Measurements from ENCODE around the gene CEACAM21. TPM values are rescaled to one million over a fixed set of nuclear protein-coding genes. Genes with fewer than 3 reads are reported as not detected.

The CEACAM21 gene
- total and polyA plus RNA-seq, 4 donors: 0.38 to 3.1 (median 1.6) TPM; not detected in 1

DNA sequence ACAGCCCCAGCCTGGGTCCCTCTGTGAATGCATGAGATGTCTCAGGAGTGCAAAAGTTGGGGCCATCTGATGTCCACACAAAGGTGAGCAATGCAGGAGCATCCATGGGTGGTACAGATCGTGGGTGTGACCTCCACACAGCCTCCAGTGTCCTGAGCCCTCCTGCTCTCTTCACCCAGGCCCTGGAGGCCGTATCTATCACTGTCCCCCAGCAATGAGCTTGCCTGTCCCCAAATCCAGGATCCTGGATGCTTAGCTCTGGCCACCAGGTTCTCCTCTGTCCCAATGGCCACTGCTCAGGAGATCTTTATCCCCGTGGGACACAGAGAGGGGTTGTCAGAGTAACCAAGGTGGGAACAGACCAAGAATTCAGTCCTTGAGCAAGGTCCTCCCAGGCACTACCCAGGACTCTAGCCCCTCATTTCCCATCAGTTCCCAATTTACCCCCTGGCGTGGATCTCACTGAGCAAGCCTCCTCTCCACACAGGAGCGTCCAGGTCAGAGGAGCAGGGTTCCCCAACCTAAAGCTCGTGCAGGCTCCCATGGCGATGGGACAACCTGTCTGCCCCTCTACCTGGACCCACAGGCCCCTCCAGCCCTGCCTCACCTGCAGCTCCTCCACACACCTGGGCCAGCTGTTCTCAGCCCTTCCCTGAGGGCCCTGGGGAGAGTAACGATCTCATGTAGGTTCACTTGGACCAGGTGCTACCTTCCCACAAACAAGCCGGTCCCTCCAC lies 11.3 kb downstream of the CEACAM21 start:
- H3K9me3 ChIP-seq (ENCODE audit: control insufficient read depth, low read length): peaks cover under 1% of the 10 kb centered on the region
- H3K27ac ChIP-seq (ENCODE audit: low read depth in 1 of 2, low read length in 2 of 2): no peak overlapping the region
- H3K4me3 ChIP-seq (ENCODE audit: low read length in 2 of 2): no peak overlapping the region
- no peaks in the 10 kb centered on the region for H3K4me1 ChIP-seq (ENCODE audit: control insufficient read depth in 1 of 2, insufficient read depth in 2 of 2, low read length in 2 of 2)
- no peaks in the 10 kb centered on the region for H3K27me3 ChIP-seq (ENCODE audit: control insufficient read depth in 1 of 2, insufficient read depth in 2 of 2, low read length in 1 of 2)
- WGBS, 2 donors: 59 to 63% methylated on average over 9 of the region's 9 CpGs
- no peak for ATAC-seq (ENCODE audit: low FRiP score)
- no peaks in the 10 kb centered on the region for H3K36me3 ChIP-seq (ENCODE audit: control insufficient read depth in 1 of 2, insufficient read depth in 2 of 2, low read length in 1 of 2)
- DNase-seq: no peak
- intact Hi-C loops (cut with DNase I): no loop called here

DNA sequence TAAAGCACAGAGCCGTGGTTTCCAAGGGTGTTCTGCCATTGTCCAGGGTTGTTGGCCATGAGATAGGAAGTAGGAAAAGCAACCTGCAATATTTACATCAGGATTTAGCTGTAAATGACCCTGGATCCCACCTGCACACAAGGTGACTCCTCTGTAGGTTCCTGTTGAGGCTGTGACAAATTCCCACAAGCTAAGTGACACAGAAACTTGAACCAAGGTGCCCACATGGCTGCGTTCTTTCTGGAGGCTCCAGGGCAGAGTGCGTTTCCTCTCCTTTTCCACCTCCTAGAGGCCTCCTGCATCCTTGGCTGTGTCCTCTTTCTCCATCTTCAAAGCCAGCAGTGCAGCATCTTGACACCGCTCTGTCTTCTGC lies 11.9 kb downstream of the CEACAM21 start:
- H3K9me3 ChIP-seq (ENCODE audit: control insufficient read depth, low read length): no peaks in the 10 kb centered on the region

DNA sequence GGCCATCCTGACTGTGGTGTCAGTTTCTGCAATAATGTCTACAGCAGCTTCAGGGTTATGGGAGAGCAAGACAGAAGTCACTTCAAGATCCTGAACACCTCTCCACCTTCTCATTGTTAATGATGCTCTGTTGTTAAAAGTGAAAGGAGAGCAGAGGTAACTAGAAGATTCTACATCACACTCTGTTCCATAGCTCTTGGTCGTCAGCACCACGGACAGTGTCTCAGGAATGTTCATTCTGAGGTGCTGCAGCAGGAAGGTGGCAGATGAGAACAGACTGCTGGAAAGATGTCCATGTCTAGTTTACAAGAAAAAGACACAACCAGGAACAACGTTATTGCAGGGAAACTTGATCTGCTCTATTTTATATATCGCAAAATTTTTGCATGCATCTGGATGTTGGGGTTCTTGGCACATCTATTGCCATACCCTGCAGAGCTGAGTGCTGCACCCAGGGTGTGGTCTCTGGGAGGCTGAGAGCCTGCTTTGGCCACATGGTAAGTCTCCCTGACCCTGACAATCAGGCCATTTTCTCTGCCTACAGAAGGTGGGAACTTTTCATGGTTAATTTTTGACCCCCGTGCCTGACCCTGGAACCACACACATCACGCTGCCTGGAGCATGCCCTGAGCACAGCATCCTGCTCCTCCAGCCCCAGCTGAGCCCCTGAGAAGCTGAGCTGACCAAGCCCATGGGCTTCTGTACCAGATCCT lies 12.7 kb downstream of the CEACAM21 start:
- Histone ChIP-seq H3K4me3 (ENCODE audit: low read length in 2 of 2) (no peak overlapping the region), H3K27me3 (ENCODE audit: control insufficient read depth in 1 of 2, insufficient read depth in 2 of 2, low read length in 1 of 2) (no peaks in the 10 kb centered on the region), H3K4me1 (ENCODE audit: control insufficient read depth in 1 of 2, insufficient read depth in 2 of 2, low read length in 2 of 2) (no peaks in the 10 kb centered on the region), H3K36me3 (ENCODE audit: control insufficient read depth in 1 of 2, insufficient read depth in 2 of 2, low read length in 1 of 2) (no peaks in the 10 kb centered on the region), H3K9me3 (ENCODE audit: control insufficient read depth, low read length) (no peaks in the 10 kb centered on the region), H3K27ac (ENCODE audit: low read depth in 1 of 2, low read length in 2 of 2) (no peak overlapping the region)
- ATAC-seq (ENCODE audit: low FRiP score) (no peak), DNase-seq (no peak)
- intact Hi-C loops (cut with DNase I): no loop called here
- 25 to 26% methylated on average over 6 of the region's 6 CpGs for WGBS, 2 donors

More for the DNA sequence above, 11.9 kb downstream of the CEACAM21 start:
- ATAC-seq (ENCODE audit: low FRiP score) (no peak), DNase-seq (no peak)
- intact Hi-C loops (cut with DNase I): no loop called here
- H3K4me1 ChIP-seq (ENCODE audit: control insufficient read depth in 1 of 2, insufficient read depth in 2 of 2, low read length in 2 of 2): no peaks in the 10 kb centered on the region
- no peak overlapping the region for H3K4me3 ChIP-seq (ENCODE audit: low read length in 2 of 2)
- no peaks in the 10 kb centered on the region for H3K36me3 ChIP-seq (ENCODE audit: control insufficient read depth in 1 of 2, insufficient read depth in 2 of 2, low read length in 1 of 2)
- WGBS, 2 donors: 58 to 66% methylated on average over 4 of the region's 4 CpGs
- H3K27me3 ChIP-seq (ENCODE audit: control insufficient read depth in 1 of 2, insufficient read depth in 2 of 2, low read length in 1 of 2): no peaks in the 10 kb centered on the region
- no peak overlapping the region for H3K27ac ChIP-seq (ENCODE audit: low read depth in 1 of 2, low read length in 2 of 2)

DNA sequence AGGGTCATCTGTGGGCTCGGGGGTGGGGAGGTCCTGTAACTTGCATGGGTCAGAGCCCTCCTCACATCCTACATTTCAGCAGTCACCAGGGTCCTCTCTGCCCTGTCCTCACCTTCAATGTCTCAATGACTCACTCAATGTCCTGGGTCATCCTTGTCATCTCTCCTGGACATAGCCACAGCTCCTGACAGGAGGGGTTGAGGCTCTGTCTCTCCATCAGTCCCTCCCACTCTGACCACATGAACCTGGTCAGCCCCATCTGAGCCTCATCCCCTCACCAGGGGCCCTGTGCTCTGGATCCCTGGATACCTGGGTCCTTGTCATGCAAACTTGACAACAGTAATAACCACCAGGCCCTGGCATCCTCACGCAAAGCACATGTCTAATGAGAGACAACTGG lies 13.4 kb downstream of the CEACAM21 start:
- intact Hi-C loops (cut with DNase I): no loop called here
- ATAC-seq (ENCODE audit: low FRiP score): no peak
- Histone ChIP-seq H3K4me3 (ENCODE audit: low read length in 2 of 2) (no peak overlapping the region), H3K4me1 (ENCODE audit: control insufficient read depth in 1 of 2, insufficient read depth in 2 of 2, low read length in 2 of 2) (no peaks in the 10 kb centered on the region), H3K27me3 (ENCODE audit: control insufficient read depth in 1 of 2, insufficient read depth in 2 of 2, low read length in 1 of 2) (no peaks in the 10 kb centered on the region), H3K9me3 (ENCODE audit: control insufficient read depth, low read length) (no peaks in the 10 kb centered on the region), H3K36me3 (ENCODE audit: control insufficient read depth in 1 of 2, insufficient read depth in 2 of 2, low read length in 1 of 2) (no peaks in the 10 kb centered on the region), H3K27ac (ENCODE audit: low read depth in 1 of 2, low read length in 2 of 2) (no peak overlapping the region)
- no peak for DNase-seq
- 46 to 51% methylated on average over 2 of the region's 2 CpGs for WGBS, 2 donors

DNA sequence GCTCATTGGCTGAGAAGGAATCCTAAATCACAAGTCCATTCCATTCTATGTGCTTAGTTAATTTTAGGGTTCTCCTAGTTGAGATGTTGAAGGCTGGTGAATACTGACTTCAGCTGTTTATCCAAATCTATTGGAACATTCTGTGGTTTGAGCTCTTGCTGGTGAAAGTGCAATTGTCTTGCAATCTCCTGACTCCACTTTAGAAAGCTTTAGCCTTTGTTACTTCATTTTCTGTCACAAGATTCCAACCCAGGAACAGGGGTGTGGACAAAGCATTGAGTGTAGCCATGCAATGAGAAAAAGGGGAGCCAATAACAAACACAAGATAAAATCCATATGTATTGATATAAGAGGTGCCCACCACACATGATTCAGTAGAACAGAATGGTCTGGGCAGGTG lies 15.0 kb downstream of the CEACAM21 start:
- Histone ChIP-seq H3K9me3 (ENCODE audit: control insufficient read depth, low read length) (no peaks in the 10 kb centered on the region), H3K27me3 (ENCODE audit: control insufficient read depth in 1 of 2, insufficient read depth in 2 of 2, low read length in 1 of 2) (no peaks in the 10 kb centered on the region), H3K4me1 (ENCODE audit: control insufficient read depth in 1 of 2, insufficient read depth in 2 of 2, low read length in 2 of 2) (no peaks in the 10 kb centered on the region), H3K4me3 (ENCODE audit: low read length in 2 of 2) (no peak overlapping the region), H3K36me3 (ENCODE audit: control insufficient read depth in 1 of 2, insufficient read depth in 2 of 2, low read length in 1 of 2) (no peaks in the 10 kb centered on the region), H3K27ac (ENCODE audit: low read depth in 1 of 2, low read length in 2 of 2) (no peak overlapping the region)
- intact Hi-C loops (cut with DNase I): no loop called here
- ATAC-seq (ENCODE audit: low FRiP score) (no peak), DNase-seq (no peak)

DNA sequence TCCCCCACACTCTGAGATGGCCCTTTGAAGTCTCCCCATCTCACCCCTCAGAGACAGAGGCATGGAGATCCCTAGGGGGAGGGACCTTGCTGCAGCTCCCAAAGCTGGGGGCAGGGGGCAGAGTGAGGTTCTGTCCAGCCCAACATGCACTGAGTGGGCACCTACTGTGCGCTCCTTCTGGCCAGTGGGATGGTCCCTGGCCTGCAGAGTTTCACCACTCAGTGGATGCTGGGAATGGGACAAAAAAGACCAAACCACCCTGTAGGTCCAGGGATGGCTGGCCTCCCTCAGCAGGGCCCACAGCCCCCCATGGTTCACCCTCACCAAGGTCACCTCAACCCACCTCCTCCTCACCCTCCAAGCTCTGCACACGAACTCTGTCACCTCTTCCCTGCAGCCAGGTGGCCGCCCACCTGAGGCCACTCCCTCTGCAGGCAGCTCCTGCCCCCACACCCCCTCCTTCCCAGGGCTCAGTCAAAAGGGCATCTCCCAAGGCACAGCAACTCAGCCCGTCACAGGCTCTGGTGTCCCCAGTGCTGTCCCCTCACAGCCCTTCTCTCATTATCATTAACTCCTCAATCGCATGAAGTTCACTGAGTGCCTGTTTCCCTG lies 16.1 kb downstream of the CEACAM21 start:
- intact Hi-C loops (cut with DNase I): no loop called here
- ATAC-seq (ENCODE audit: low FRiP score): no peak
- 47 to 49% methylated on average over 3 to 5 of the region's 5 CpGs for WGBS, 2 donors
- peaks cover 0 to 2% of the 10 kb centered on the region in 2 donors for H3K27me3 ChIP-seq (ENCODE audit: control insufficient read depth in 1 of 2, insufficient read depth in 2 of 2, low read length in 1 of 2)
- no peak overlapping the region for H3K27ac ChIP-seq (ENCODE audit: low read depth in 1 of 2, low read length in 2 of 2)
- no peak for DNase-seq
- H3K9me3 ChIP-seq (ENCODE audit: control insufficient read depth, low read length): no peaks in the 10 kb centered on the region
- no peak overlapping the region for H3K4me3 ChIP-seq (ENCODE audit: low read length in 2 of 2)
- H3K4me1 ChIP-seq (ENCODE audit: control insufficient read depth in 1 of 2, insufficient read depth in 2 of 2, low read length in 2 of 2): no peaks in the 10 kb centered on the region
- H3K36me3 ChIP-seq (ENCODE audit: control insufficient read depth in 1 of 2, insufficient read depth in 2 of 2, low read length in 1 of 2): no peaks in the 10 kb centered on the region

DNA sequence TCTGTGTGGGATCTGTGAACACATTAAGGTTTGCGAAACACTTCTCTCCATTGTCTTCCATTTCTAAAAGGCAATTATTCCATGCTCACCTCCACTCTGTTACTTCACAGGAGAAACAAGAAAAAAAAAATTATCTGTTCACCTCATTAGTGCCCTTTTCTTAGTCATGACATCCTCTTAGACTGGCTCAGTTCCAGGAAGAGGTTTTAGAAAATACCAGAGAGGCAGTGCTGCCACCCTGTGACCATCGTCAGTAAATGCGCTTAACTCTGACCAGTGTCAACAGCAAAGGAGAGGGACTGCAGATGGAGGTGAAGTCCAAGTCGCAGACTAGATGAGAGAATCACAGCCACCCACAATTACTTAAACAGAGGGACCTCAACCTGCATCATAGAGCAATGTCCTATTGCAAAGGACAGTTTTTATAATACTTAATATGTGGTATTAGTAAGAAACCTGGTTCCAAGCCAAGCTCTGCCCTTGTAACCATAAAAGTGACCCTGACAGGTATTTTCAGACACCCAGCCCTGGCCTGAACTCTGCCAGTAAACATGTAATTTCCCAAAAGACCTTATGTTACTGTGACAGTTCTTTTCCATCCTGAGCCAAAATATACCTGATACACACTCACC lies 19.4 kb downstream of the CEACAM21 start:
- Histone ChIP-seq H3K4me3 (ENCODE audit: low read length in 2 of 2) (no peak overlapping the region), H3K9me3 (ENCODE audit: control insufficient read depth, low read length) (no peaks in the 10 kb centered on the region), H3K27ac (ENCODE audit: low read depth in 1 of 2, low read length in 2 of 2) (no peak overlapping the region), H3K27me3 (ENCODE audit: control insufficient read depth in 1 of 2, insufficient read depth in 2 of 2, low read length in 1 of 2) (peaks cover 0 to 2% of the 10 kb centered on the region in 2 donors), H3K4me1 (ENCODE audit: control insufficient read depth in 1 of 2, insufficient read depth in 2 of 2, low read length in 2 of 2) (no peaks in the 10 kb centered on the region), H3K36me3 (ENCODE audit: control insufficient read depth in 1 of 2, insufficient read depth in 2 of 2, low read length in 1 of 2) (no peaks in the 10 kb centered on the region)
- ATAC-seq (ENCODE audit: low FRiP score) (peak; percentile 62), DNase-seq (peak in 1 of 2 donors; percentile 60)
- 26 to 27% methylated on average over 4 of the region's 4 CpGs for WGBS, 2 donors
- intact Hi-C loops (cut with DNase I): no loop called here

DNA sequence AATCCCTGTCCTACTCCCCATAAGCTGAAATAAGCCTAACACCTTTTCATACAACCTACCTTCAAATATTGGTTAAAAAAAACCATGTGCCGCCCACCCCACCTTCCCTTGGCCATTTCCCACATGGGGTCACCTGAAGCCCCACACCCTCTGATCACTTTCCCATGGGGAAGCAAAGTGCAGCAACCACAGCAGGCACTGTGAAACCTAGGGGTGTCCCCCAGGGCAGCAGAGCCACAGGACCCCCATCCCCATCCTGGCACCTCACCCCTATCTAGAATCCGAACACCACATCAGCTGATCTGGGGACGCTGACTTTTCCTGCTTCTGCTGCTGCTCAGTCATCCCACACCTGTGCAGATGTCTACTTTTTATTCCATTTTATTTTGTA lies 19.9 kb downstream of the CEACAM21 start:
- Histone ChIP-seq H3K4me3 (ENCODE audit: low read length in 2 of 2) (no peak overlapping the region), H3K27me3 (ENCODE audit: control insufficient read depth in 1 of 2, insufficient read depth in 2 of 2, low read length in 1 of 2) (peaks cover 0 to 2% of the 10 kb centered on the region in 2 donors), H3K9me3 (ENCODE audit: control insufficient read depth, low read length) (no peaks in the 10 kb centered on the region), H3K27ac (ENCODE audit: low read depth in 1 of 2, low read length in 2 of 2) (no peak overlapping the region), H3K4me1 (ENCODE audit: control insufficient read depth in 1 of 2, insufficient read depth in 2 of 2, low read length in 2 of 2) (no peaks in the 10 kb centered on the region), H3K36me3 (ENCODE audit: control insufficient read depth in 1 of 2, insufficient read depth in 2 of 2, low read length in 1 of 2) (no peaks in the 10 kb centered on the region)
- ATAC-seq (ENCODE audit: low FRiP score) (no peak), DNase-seq (no peak)
- WGBS, 2 donors: 30 to 39% methylated on average over 3 of the region's 3 CpGs
- intact Hi-C loops (cut with DNase I): no loop called here
